ENCODE data around the gene PRM3. TPM values are rescaled to one million over a fixed set of nuclear protein-coding genes. Genes with fewer than 3 reads are reported as not detected.

The PRM3 gene
- total and polyA plus RNA-seq, 2 of the 8 experiments (the other 6 are each of a cell fraction or from before 2014, with no cell fraction given): not detected

DNA sequence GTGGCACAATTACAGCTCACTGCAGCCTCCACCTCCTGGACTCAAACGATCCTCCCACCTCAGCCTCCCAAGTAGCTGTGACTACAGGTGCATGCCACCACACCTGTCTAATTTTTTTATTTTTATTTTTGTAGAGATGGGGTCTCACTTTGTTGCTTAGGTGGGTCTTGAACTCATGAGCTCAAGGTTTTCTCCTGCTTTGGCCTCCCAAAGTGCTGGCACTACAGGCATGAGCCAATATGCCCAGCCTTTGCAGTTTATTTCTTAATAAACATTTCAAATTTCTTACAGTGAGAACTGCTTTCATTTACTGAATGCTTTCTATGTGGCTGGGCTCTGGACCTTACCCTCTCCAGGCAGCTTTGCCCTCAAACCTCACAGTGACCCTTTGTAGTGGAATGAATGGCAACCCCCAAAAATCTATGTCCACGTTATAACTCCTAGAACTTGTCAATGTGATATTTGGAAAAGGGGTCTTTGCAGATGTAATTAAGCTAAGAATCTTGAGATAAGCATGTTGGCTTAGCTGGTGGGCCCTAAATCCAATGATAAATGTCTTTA is 2.7 kb downstream of the PRM3 start:
- H3K56ac ChIP-seq (replicated peaks; ENCODE audit: insufficient read length, low read depth, low read length): no peak overlapping the region
- CTCF ChIA-PET (ENCODE audit: partially characterized antibody): interaction anchor here (0.6 to 8.1 kb wide), 8 partner anchors 13 to 835 kb away, joined by 3 to 79 read pairs (median 3); partner anchors contain the start of gene SOCS1
- H2AK5ac ChIP-seq (ENCODE audit: low read depth, low read length): no peak overlapping the region
- no peaks in the 10 kb centered on the region for H3K79me1 ChIP-seq (ENCODE audit: low read depth, low read length)
- no peak overlapping the region for H3K4me3 ChIP-seq (ENCODE audit: extremely low read depth in 1 of 4, insufficient read depth in 2 of 4, low read depth in 3 of 4, low read length in 4 of 4)
- no peak overlapping the region for H4K91ac ChIP-seq (replicated peaks; ENCODE audit: insufficient read length, low read length)
- WGBS, 2 experiments (ENCODE audit: extremely low coverage in 1 of 2, insufficient coverage in 1 of 2, insufficient read length in 1 of 2, insufficient replicate concordance in 2 of 2, low coverage in 1 of 2, low lambda C conversion rate in 2 of 2, missing lambda C conversion rate in 1 of 2): 87% methylated on average over 2 of the region's 2 CpGs; no CpG with 5 or more reads in 1 of the 2 experiments
- no peak for FAIRE-seq
- no peaks in the 10 kb centered on the region; the same call in 1 of the 2 replicates for H3K23me2 ChIP-seq (ENCODE audit: low read depth, low read length)
- no peaks in the 10 kb centered on the region for H3K27me3 ChIP-seq (replicated peaks in 1 of 4; ENCODE audit: control insufficient read depth in 3 of 4, extremely low read depth in 1 of 4, insufficient read depth in 3 of 4, low read length in 3 of 4)
- no peak overlapping the region for H3K18ac ChIP-seq (ENCODE audit: extremely low read depth, low read length)
- H2AFZ ChIP-seq (ENCODE audit: low read length): no peak overlapping the region
- no peak overlapping the region for H3K9ac ChIP-seq (replicated peaks in 1 of 4; ENCODE audit: extremely low read depth in 1 of 4, low read depth in 3 of 4, low read length in 3 of 4)
- H3K9me3 ChIP-seq (ENCODE audit: insufficient read depth in 2 of 2, low read depth in 1 of 2, low read length in 1 of 2): no peaks in the 10 kb centered on the region
- no peak overlapping the region for H2BK15ac ChIP-seq (ENCODE audit: low read length)
- no peaks in the 10 kb centered on the region for H4K20me1 ChIP-seq (replicated peaks in 1 of 2; ENCODE audit: control insufficient read depth in 1 of 2, insufficient read depth in 2 of 2, low read length in 2 of 2)
- no peaks in the 10 kb centered on the region for H3K36me3 ChIP-seq (ENCODE audit: control insufficient read depth in 2 of 4, insufficient read depth in 4 of 4, low read length in 3 of 4)
- no peaks in the 10 kb centered on the region for H3K79me2 ChIP-seq (ENCODE audit: control insufficient read depth in 1 of 2, insufficient read depth in 2 of 2, low read length in 2 of 2)
- TF ChIP-seq KDM5A (IDR thresholded peaks at IDR 0.05; ENCODE audit: low read length): no peak
- TF ChIP-seq RBBP5 (IDR thresholded peaks at IDR 0.05; ENCODE audit: borderline replicate concordance, low read depth, low read length): no peak
- TF ChIP-seq BACH1 (IDR thresholded peaks at IDR 0.05; ENCODE audit: low read length): no peak
- TF ChIP-seq EP300 (IDR thresholded peaks at IDR 0.05; ENCODE audit: borderline replicate concordance in 1 of 2, low read depth in 2 of 2, low read length in 2 of 2): no peak
- no peak for TF ChIP-seq TEAD4 (IDR thresholded peaks at IDR 0.05; ENCODE audit: low read depth, low read length)
- 0 out of 2 replicates have a peak overlapping the region, but pooled peaks have one; percentile 23 for H2BK12ac ChIP-seq (ENCODE audit: low read depth, low read length)
- H4K8ac ChIP-seq (ENCODE audit: extremely low read depth, insufficient read depth, low read length): no peak overlapping the region
- no peak overlapping the region for H3K14ac ChIP-seq (ENCODE audit: insufficient read length)
- DNase-seq (ENCODE audit: low read depth in 1 of 2, low spot score in 2 of 2): no peak
- peaks cover 0 to 3% (median 0%) of the 10 kb centered on the region in 4 experiments; a peak in 2 of 7 replicates for H3K4me1 ChIP-seq (replicated peaks in 1 of 4; ENCODE audit: control insufficient read depth in 3 of 4, insufficient read depth in 4 of 4, low read length in 3 of 4)
- POLR2A ChIA-PET (ENCODE audit: partially characterized antibody): interaction anchor here (0.6 to 0.7 kb wide), 2 partner anchors 50 to 54 kb away, joined by 3 read pairs; no protein-coding TSS in a partner anchor
- H3K23ac ChIP-seq (ENCODE audit: insufficient read length): no peak overlapping the region
- H3K4me2 ChIP-seq (ENCODE audit: insufficient read depth in 1 of 2, low read depth in 2 of 2, low read length in 2 of 2): no peak overlapping the region
- no peak overlapping the region for H3K4ac ChIP-seq (replicated peaks; ENCODE audit: insufficient read length, low read depth, low read length)
- H2BK20ac ChIP-seq (ENCODE audit: low read length): no peak overlapping the region
- H2BK5ac ChIP-seq (ENCODE audit: low read depth, low read length): no peak overlapping the region
- H2BK120ac ChIP-seq (replicated peaks; ENCODE audit: low read depth, low read length): no peak overlapping the region
- H3K27ac ChIP-seq (ENCODE audit: low read depth, low read length): no peak overlapping the region
- no peak overlapping the region for H4K5ac ChIP-seq (ENCODE audit: insufficient read length, low read depth, low read length)
